GM23338 (cell line): ENCODE results near the gene AQP9. TPM values are rescaled to one million over a fixed set of nuclear protein-coding genes. Genes with fewer than 3 reads are reported as not detected.

ENCODE experiments used
- ATAC-seq: fragments of 200-7000 bp; cut with Tn5 transposase; 3 replicates; pipeline ENCODE4 v1.9.1; 2020
- DNase-seq: peaks from one replicate; pipeline ENCODE4 v3.0.0-alpha.2; 2015; ENCODE audit warnings: low spot score
- H2AFZ ChIP-seq: fragments of 200-600 bp; sonication (generic); 2 replicates; pipeline ENCODE4 v1.8.0; 2016; ENCODE audit warnings: antibody characterized with exemption, mild to moderate bottlenecking, moderate library complexity
- H3F3A ChIP-seq: fragments of 200-600 bp; sonication (generic); replicated peaks from 2 replicates; pipeline ENCODE4 v1.8.0; 2017; ENCODE audit warnings: antibody characterized with exemption, mixed run types, low read depth
- H3K27ac ChIP-seq: fragments of 200-600 bp; sonication (generic); 2 replicates; pipeline ENCODE4 v1.6.1; 2016; ENCODE audit warnings: low read depth
- H3K27me3 ChIP-seq: fragments of 200-600 bp; sonication (generic); 2 replicates; pipeline ENCODE4 v1.8.0; 2016; ENCODE audit warnings: mild to moderate bottlenecking, mixed run types, moderate library complexity; ENCODE audit not compliant: insufficient read depth
- H3K36me3 ChIP-seq: fragments of 200-600 bp; sonication (generic); 2 replicates; pipeline ENCODE4 v1.8.0; 2016; ENCODE audit warnings: mild to moderate bottlenecking; ENCODE audit not compliant: insufficient read depth
- H3K4me1 ChIP-seq: fragments of 200-600 bp; sonication (generic); 2 replicates; pipeline ENCODE4 v1.8.0; 2016; ENCODE audit warnings: mild to moderate bottlenecking, moderate library complexity; ENCODE audit not compliant: insufficient read depth
- H3K4me2 ChIP-seq: fragments of 200-600 bp; sonication (generic); 2 replicates; pipeline ENCODE4 v1.7.1; 2017; ENCODE audit warnings: mixed run types
- H3K4me3 ChIP-seq: fragments of 200-600 bp; sonication (generic); 2 replicates; pipeline ENCODE4 v1.6.1; 2016; ENCODE audit warnings: mixed run types
- H3K79me2 ChIP-seq: fragments of 200-600 bp; sonication (generic); replicated peaks from 2 replicates; pipeline ENCODE4 v1.8.0; 2017; ENCODE audit warnings: mild to moderate bottlenecking; ENCODE audit not compliant: insufficient read depth
- H3K9me2 ChIP-seq: fragments of 200-600 bp; sonication (generic); 2 replicates; pipeline ENCODE4 v1.8.0; 2017; ENCODE audit not compliant: insufficient read depth
- H4K20me1 ChIP-seq: fragments of 200-600 bp; sonication (generic); replicated peaks from 2 replicates; pipeline ENCODE4 v1.8.0; 2017; ENCODE audit warnings: mild to moderate bottlenecking; ENCODE audit not compliant: insufficient read depth
- H3K27ac Mint-ChIP-seq: 2 replicates; pipeline ENCODE4 v1.8.0; 2020; ENCODE audit warnings: inconsistent platforms, mild to moderate bottlenecking, moderate library complexity, mixed read lengths
- H3K27me3 Mint-ChIP-seq: 3 replicates; pipeline ENCODE4 v1.8.0; 2022; ENCODE audit warnings: low read depth, mild to moderate bottlenecking, moderate library complexity, mixed read lengths, inconsistent platforms; ENCODE audit not compliant: insufficient read depth, poor library complexity
- H3K36me3 Mint-ChIP-seq: 3 replicates; pipeline ENCODE4 v1.8.0; 2021; ENCODE audit warnings: low read depth, mild to moderate bottlenecking, inconsistent platforms, moderate library complexity, mixed read lengths
- H3K4me1 Mint-ChIP-seq: 3 replicates; pipeline ENCODE4 v1.8.0; 2020; ENCODE audit warnings: mild to moderate bottlenecking, inconsistent platforms, mixed read lengths
- H3K4me3 Mint-ChIP-seq: 3 replicates; pipeline ENCODE4 v1.8.0; 2021; ENCODE audit warnings: moderate library complexity, mild to moderate bottlenecking, inconsistent platforms, mixed read lengths
- H3K9me3 Mint-ChIP-seq: 3 replicates; pipeline ENCODE4 v1.8.0; 2020; ENCODE audit warnings: moderate library complexity, mild to moderate bottlenecking, inconsistent platforms, mixed read lengths
- CREB1 ChIP-seq: fragments of 250-450 bp; sonication (Bioruptor Pico); IDR thresholded peaks from 2 replicates; pipeline ENCODE4 v1.5.0; 2020; ENCODE audit warnings: low read depth, mild to moderate bottlenecking, moderate library complexity
- ETS1 ChIP-seq: IDR thresholded peaks from 2 replicates; pipeline ENCODE4 v1.6.1; 2016; ENCODE audit warnings: antibody characterized with exemption
- EZH2 ChIP-seq: fragments of 200-600 bp; sonication (generic); IDR thresholded peaks from one replicate; pipeline ENCODE4 v1.8.0; 2017; ENCODE audit warnings: antibody characterized with exemption, mild to moderate bottlenecking, low read depth; ENCODE audit not compliant: unreplicated experiment
- EZH2phosphoT487 ChIP-seq: fragments of 200-600 bp; sonication (generic); IDR thresholded peaks from one replicate; pipeline ENCODE4 v1.8.1; 2018; ENCODE audit warnings: antibody characterized with exemption; ENCODE audit not compliant: unreplicated experiment
- JUNB ChIP-seq: IDR thresholded peaks from one replicate; pipeline ENCODE4 v1.6.1; 2016; ENCODE audit warnings: antibody characterized with exemption; ENCODE audit not compliant: unreplicated experiment
- NANOG ChIP-seq: IDR thresholded peaks from 2 replicates; pipeline ENCODE4 v1.6.1; 2016; ENCODE audit warnings: antibody characterized with exemption, borderline replicate concordance
- POLR2AphosphoS5 ChIP-seq: IDR thresholded peaks from 2 replicates; pipeline ENCODE4 v1.6.1; 2016; ENCODE audit warnings: antibody characterized with exemption, low read depth
- REST ChIP-seq: IDR thresholded peaks from one replicate; pipeline ENCODE4 v1.6.1; 2018; ENCODE audit warnings: antibody characterized with exemption; ENCODE audit not compliant: unreplicated experiment
- STAT1 ChIP-seq: IDR thresholded peaks from one replicate; pipeline ENCODE4 v1.6.1; 2016; ENCODE audit warnings: antibody characterized with exemption; ENCODE audit not compliant: unreplicated experiment
- ZNF114 ChIP-seq: fragments of 250-450 bp; sonication (Bioruptor Pico); IDR thresholded peaks from 2 replicates; pipeline ENCODE4 v1.5.0; 2020; ENCODE audit warnings: mild to moderate bottlenecking, moderate library complexity
- ZNF331 ChIP-seq: fragments of 250-450 bp; sonication (Bioruptor Pico); IDR thresholded peaks from 2 replicates; pipeline ENCODE4 v1.5.0; 2020; ENCODE audit warnings: low read depth, mild to moderate bottlenecking, moderate library complexity
- ZNF462 ChIP-seq: fragments of 250-450 bp; sonication (Bioruptor Pico); IDR thresholded peaks from 2 replicates; pipeline ENCODE4 v1.5.0; 2020; ENCODE audit warnings: mild to moderate bottlenecking, moderate library complexity
- polyA plus RNA-seq: library from polyadenylated mRNA; unstranded; fragments of >200 nt; fragmentation: Nextera tagmentation; extraction: Ambion mirVana; gene quantifications from 2 replicates; pipeline ENCODE4 v1.2.1, GENCODE V29; 2016
- total RNA-seq: library from RNA; depleted of rRNA; stranded (reverse); fragments of >200 nt; shearing (Covaris generic); gene quantifications from 2 replicates; pipeline ENCODE4 v1.2.3, GENCODE V29; 2014
- TF ChIP-seq, protein P1 (sequence below), 2 experiments: fragments of 200-600 bp in 1 of 2; sonication (generic) in 1 of 2; conservative IDR thresholded peaks; 2 replicates each; pipeline versions ENCODE4 v1.5.1 to v1.6.1; 2016 to 2017; ENCODE audit warnings: antibody characterized with exemption in 2 of 2, low read depth in 2 of 2, mild to moderate bottlenecking in 2 of 2, moderate library complexity in 1 of 2

Gene AQP9
- total and polyA plus RNA-seq, 2 experiments from 2014 or later, result not detected

DNA sequence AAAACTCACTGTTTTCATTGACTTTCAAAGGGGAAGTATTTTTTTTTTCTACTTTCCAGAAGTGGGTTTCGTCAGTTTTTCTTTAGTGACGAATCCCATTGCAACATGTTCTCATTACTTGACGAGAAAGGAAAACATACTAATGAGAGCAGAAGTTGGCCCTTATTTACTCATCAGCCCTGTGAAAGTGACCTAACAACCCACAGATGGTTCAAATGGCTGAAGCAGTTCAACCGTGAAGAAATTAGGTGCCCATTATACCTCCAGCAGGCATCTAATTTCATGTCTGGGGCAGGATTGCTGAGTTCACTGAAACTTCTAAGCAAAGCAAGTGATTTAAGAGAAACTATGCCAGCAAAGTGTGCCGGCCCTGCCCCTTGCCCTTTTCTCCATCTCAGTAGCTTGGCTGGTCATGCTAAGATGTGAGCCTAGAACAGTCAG, 9.0 kb downstream of the AQP9 start:
- no peaks in the 10 kb centered on the region for H3K79me2 ChIP-seq
- no peak for ATAC-seq
- no peaks in the 10 kb centered on the region for H3K4me1 ChIP-seq

More for the DNA sequence above, 9.0 kb downstream of the AQP9 start:
- H3K36me3 Mint-ChIP-seq, result no peaks in the 10 kb centered on the region
- TF ChIP-seq POLR2AphosphoS5, result no peak
- no peak for TF ChIP-seq ZNF114 (CRISPR knock-in tag)
- TF ChIP-seq CREB1 (CRISPR knock-in tag), result no peak
- no peak for TF ChIP-seq NANOG
- no peak for TF ChIP-seq STAT1
- no peak for TF ChIP-seq ZNF331 (CRISPR knock-in tag)
- no peak for TF ChIP-seq JUNB
- no peak for TF ChIP-seq ZNF462 (CRISPR knock-in tag)
- TF ChIP-seq, protein P1, sequence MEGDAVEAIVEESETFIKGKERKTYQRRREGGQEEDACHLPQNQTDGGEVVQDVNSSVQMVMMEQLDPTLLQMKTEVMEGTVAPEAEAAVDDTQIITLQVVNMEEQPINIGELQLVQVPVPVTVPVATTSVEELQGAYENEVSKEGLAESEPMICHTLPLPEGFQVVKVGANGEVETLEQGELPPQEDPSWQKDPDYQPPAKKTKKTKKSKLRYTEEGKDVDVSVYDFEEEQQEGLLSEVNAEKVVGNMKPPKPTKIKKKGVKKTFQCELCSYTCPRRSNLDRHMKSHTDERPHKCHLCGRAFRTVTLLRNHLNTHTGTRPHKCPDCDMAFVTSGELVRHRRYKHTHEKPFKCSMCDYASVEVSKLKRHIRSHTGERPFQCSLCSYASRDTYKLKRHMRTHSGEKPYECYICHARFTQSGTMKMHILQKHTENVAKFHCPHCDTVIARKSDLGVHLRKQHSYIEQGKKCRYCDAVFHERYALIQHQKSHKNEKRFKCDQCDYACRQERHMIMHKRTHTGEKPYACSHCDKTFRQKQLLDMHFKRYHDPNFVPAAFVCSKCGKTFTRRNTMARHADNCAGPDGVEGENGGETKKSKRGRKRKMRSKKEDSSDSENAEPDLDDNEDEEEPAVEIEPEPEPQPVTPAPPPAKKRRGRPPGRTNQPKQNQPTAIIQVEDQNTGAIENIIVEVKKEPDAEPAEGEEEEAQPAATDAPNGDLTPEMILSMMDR (conservative IDR thresholded peaks at IDR 0.05; ENCODE audit: low read depth in 2 of 2), result no peak
- TF ChIP-seq EZH2phosphoT487, result no peak
- no peak for TF ChIP-seq REST
- TF ChIP-seq ETS1, result no peak
- no peak for TF ChIP-seq EZH2
- H3K27me3 ChIP-seq, result no peaks in the 10 kb centered on the region
- H2AFZ ChIP-seq, result peak overlapping the region; percentile 88; the same call in 1 of the 2 replicates
- no peak overlapping the region for H3K4me2 ChIP-seq
- no peak overlapping the region for H3K27ac Mint-ChIP-seq
- no peak for DNase-seq
- H3K9me3 Mint-ChIP-seq, result no peaks in the 10 kb centered on the region
- H3K4me3 Mint-ChIP-seq, result no peak overlapping the region
- H3K27ac ChIP-seq, result no peak overlapping the region
- H3K9me2 ChIP-seq, result peaks cover 7% of the 10 kb centered on the region; the same call in 1 of the 2 replicates
- H3K4me3 ChIP-seq, result no peak overlapping the region
- no peaks in the 10 kb centered on the region for H3K27me3 Mint-ChIP-seq
- H3K36me3 ChIP-seq, result no peaks in the 10 kb centered on the region
- no peaks in the 10 kb centered on the region; the same call in 1 of the 2 replicates for H4K20me1 ChIP-seq
- no peaks in the 10 kb centered on the region for H3F3A ChIP-seq
- H3K4me1 Mint-ChIP-seq, result no peaks in the 10 kb centered on the region
